ENCODE results near the gene AMOTL1.

Gene AMOTL1

GRCh38 chr11:94787801-94788200 lies 19.6 kb downstream of the AMOTL1 start:
- Histone ChIP-seq H3K27me3 (ENCODE audit: insufficient read depth, poor library complexity, severe bottlenecking) (no peaks in the 10 kb centered on the region), H3K27ac (replicated peaks) (no peak overlapping the region), H3K4me3 (replicated peaks; ENCODE audit: insufficient read depth, low read length) (no peak overlapping the region)
- TF ChIP-seq REST (IDR thresholded peaks at IDR 0.05; ENCODE audit: insufficient replicate concordance, low read depth) (no peak), POLR2AphosphoS5 (IDR thresholded peaks at IDR 0.05; ENCODE audit: low read depth) (no peak), SPI1 (IDR thresholded peaks at IDR 0.05; ENCODE audit: borderline replicate concordance, low read depth) (no peak), CTCF (IDR thresholded peaks at IDR 0.05; ENCODE audit: insufficient read depth, low read length) (no peak), GABPA (IDR thresholded peaks at IDR 0.05; ENCODE audit: low read depth) (no peak)
- no peak for DNase-seq (ENCODE audit: low read depth in 1 of 2, low spot score in 1 of 2)

DNA sequence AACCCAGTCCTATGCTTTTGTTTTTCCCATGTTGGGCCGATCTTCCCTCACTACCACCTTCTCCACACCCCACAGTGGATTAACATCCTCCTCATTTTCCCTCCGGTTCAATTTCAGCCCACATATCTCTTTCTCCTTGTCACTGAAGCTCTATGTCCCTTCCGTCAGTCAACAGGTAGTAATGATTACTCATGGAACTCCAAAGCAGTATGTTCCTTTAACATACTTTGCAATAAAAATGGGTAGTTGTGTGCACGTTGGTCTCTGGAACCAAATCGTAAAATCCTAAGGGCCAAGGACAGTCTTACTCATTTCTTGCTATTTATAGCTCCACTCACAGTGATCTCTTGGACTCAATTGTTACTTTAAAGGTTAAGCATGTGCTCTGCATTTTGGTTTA lies 20.2 kb downstream of the AMOTL1 start:
- TF ChIP-seq POLR2AphosphoS5 (IDR thresholded peaks at IDR 0.05; ENCODE audit: low read depth) (no peak), SPI1 (IDR thresholded peaks at IDR 0.05; ENCODE audit: borderline replicate concordance, low read depth) (no peak), CTCF (IDR thresholded peaks at IDR 0.05; ENCODE audit: insufficient read depth, low read length) (no peak), GABPA (IDR thresholded peaks at IDR 0.05; ENCODE audit: low read depth) (no peak), REST (IDR thresholded peaks at IDR 0.05; ENCODE audit: insufficient replicate concordance, low read depth) (no peak)
- Histone ChIP-seq H3K4me3 (replicated peaks; ENCODE audit: insufficient read depth, low read length) (no peak overlapping the region), H3K27me3 (ENCODE audit: insufficient read depth, poor library complexity, severe bottlenecking) (no peaks in the 10 kb centered on the region), H3K27ac (replicated peaks) (no peak overlapping the region)
- DNase-seq (ENCODE audit: low read depth in 1 of 2, low spot score in 1 of 2), result no peak

DNA sequence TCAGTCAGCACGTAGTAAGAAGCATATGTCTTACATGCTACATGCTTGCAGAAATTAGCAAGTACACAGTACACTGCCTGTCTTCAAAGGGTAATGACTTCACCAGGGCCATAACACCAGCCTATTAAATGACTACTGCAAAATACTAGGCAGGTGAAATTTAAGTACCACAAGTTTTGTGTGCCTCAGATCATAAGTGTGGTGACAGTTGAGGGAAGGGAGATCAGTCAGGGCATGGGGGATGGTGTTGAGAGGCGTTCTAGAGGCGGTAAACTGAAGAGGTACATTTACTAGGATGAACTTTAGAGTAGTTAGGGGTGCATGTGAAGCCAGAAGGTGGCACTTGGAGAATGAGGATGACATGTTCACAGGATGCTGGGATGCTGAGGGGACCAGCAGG lies 22.0 kb downstream of the AMOTL1 start:
- DNase-seq (ENCODE audit: low read depth in 1 of 2, low spot score in 1 of 2), result no peak
- H3K4me3 ChIP-seq (replicated peaks; ENCODE audit: insufficient read depth, low read length), result no peak overlapping the region
- H3K27me3 ChIP-seq (ENCODE audit: insufficient read depth, poor library complexity, severe bottlenecking), result no peaks in the 10 kb centered on the region
- H3K27ac ChIP-seq (replicated peaks), result no peak overlapping the region
- TF ChIP-seq REST (IDR thresholded peaks at IDR 0.05; ENCODE audit: insufficient replicate concordance, low read depth) (no peak), SPI1 (IDR thresholded peaks at IDR 0.05; ENCODE audit: borderline replicate concordance, low read depth) (no peak), POLR2AphosphoS5 (IDR thresholded peaks at IDR 0.05; ENCODE audit: low read depth) (no peak), CTCF (IDR thresholded peaks at IDR 0.05; ENCODE audit: insufficient read depth, low read length) (no peak), GABPA (IDR thresholded peaks at IDR 0.05; ENCODE audit: low read depth) (no peak)
